HepG2 (cell line): Measurements from ENCODE around the gene NHERF2. TPM values are rescaled to one million over a fixed set of nuclear protein-coding genes. Genes with fewer than 3 reads are reported as not detected.

ENCODE experiments used
- ATAC-seq: fragments of 200-7000 bp; cut with Tn5 transposase; 3 replicates; pipeline ENCODE4 v1.9.1; 2020; ENCODE audit warnings: mild to moderate bottlenecking, moderate library complexity
- BruUV-seq: library from RNA; stranded (reverse); fragments of 400-500 nt; replicated peaks from 2 replicates; lab custom pipeline; 2021; lab: Mats Ljungman, UMichigan
- CTCF ChIA-PET: fragments of 300-600 bp; formaldehyde crosslinking; extraction: SDS; loops from one replicate; lab custom pipeline; 2021; ENCODE audit warnings: low total read pairs, inconsistent platforms, low intra/inter-chr PET ratio; lab: Yijun Ruan, JAX
- POLR2A ChIA-PET: fragments of 350-600 bp; sonication (Branson Sonifier 250); formaldehyde crosslinking; loops from one replicate; lab custom pipeline; 2020; ENCODE audit warnings: antibody characterized with exemption, inconsistent platforms; lab: Yijun Ruan, JAX
- DNase-seq: peaks from one replicate; pipeline ENCODE4 v3.0.0-alpha.2; 2015; ENCODE audit warnings: low spot score
- FAIRE-seq: peaks from 3 replicates; lab custom pipeline; 2011; peaks lifted over from hg19 to GRCh38; lab: Jason Lieb, UNC
- H2AFZ ChIP-seq: one replicate; pipeline ENCODE4 v1.6.1; 2011; ENCODE audit warnings: low read length, inconsistent platforms
- H3K27ac ChIP-seq: fragments of 300-600 bp; 3 replicates; pipeline ENCODE4 v1.8.0; 2011; ENCODE audit warnings: mixed run types, mild to moderate bottlenecking, mixed read lengths, low read length, inconsistent platforms; ENCODE audit not compliant: insufficient read depth; ENCODE audit errors: extremely low read length
- H3K27me3 ChIP-seq, 2 experiments: fragments of 200-600 bp in 1 of 2; 2 replicates in 1 of 2; 3 replicates in 1 of 2; pipeline versions ENCODE4 v1.6.0 to v1.8.0; 2011; ENCODE audit warnings: low read length in 2 of 2, mild to moderate bottlenecking in 2 of 2, moderate library complexity in 2 of 2, inconsistent platforms in 1 of 2; ENCODE audit not compliant: insufficient read depth in 2 of 2, control insufficient read depth in 1 of 2
- H3K36me3 ChIP-seq, 2 experiments: fragments of 200-600 bp in 1 of 2; replicated peaks in 1 of 2; 2 replicates in 1 of 2; 3 replicates in 1 of 2; pipeline versions ENCODE4 v1.5.1 to v1.8.0; 2011; ENCODE audit warnings: low read length in 2 of 2, inconsistent platforms in 1 of 2; ENCODE audit not compliant: insufficient read depth in 2 of 2, control insufficient read depth in 1 of 2
- H3K4me1 ChIP-seq: 2 replicates; pipeline ENCODE4 v1.5.1; 2012; ENCODE audit warnings: low read length, inconsistent platforms; ENCODE audit not compliant: insufficient read depth
- H3K4me2 ChIP-seq: 2 replicates; pipeline ENCODE4 v1.6.0; 2011; ENCODE audit warnings: low read depth, low read length, inconsistent platforms
- H3K4me3 ChIP-seq, 3 experiments: fragments of 200-600 bp in 1 of 3; sonication (generic), shearing (Covaris generic) in 1 of 3; replicated peaks in 1 of 3; 2 replicates each; pipeline ENCODE4 v1.5.1; 2011 to 2016; ENCODE audit warnings: low read length in 3 of 3, inconsistent platforms in 2 of 3, low read depth in 2 of 3, mild to moderate bottlenecking in 2 of 3, control low read depth in 1 of 3, mixed read lengths in 1 of 3; ENCODE audit not compliant: insufficient read depth in 1 of 3
- H3K79me2 ChIP-seq: one replicate; pipeline ENCODE4 v1.6.1; 2011; ENCODE audit warnings: low read length, inconsistent platforms; ENCODE audit not compliant: insufficient read depth
- H3K9ac ChIP-seq: 2 replicates; pipeline ENCODE4 v1.6.0; 2011; ENCODE audit warnings: mild to moderate bottlenecking, low read depth, low read length, inconsistent platforms; ENCODE audit not compliant: insufficient read depth
- H3K9me3 ChIP-seq: 2 replicates; pipeline ENCODE4 v1.5.1; 2012; ENCODE audit warnings: mild to moderate bottlenecking, low read length
- H4K20me1 ChIP-seq: 2 replicates; pipeline ENCODE4 v1.6.0; 2011; ENCODE audit warnings: inconsistent platforms, mild to moderate bottlenecking, low read length, moderate library complexity; ENCODE audit not compliant: insufficient read depth
- HDAC1 ChIP-seq: sonication (generic); formaldehyde crosslinking; IDR thresholded peaks from 2 replicates; pipeline ENCODE4 v1.5.1; 2020; ENCODE audit warnings: mild to moderate bottlenecking, missing genetic modification reagents
- ISL2 ChIP-seq: sonication (generic); formaldehyde crosslinking; IDR thresholded peaks from 2 replicates; pipeline ENCODE4 v1.5.0; 2020; ENCODE audit warnings: missing genetic modification reagents
- NFE2 ChIP-seq: sonication (generic); formaldehyde crosslinking; IDR thresholded peaks from 2 replicates; pipeline ENCODE4 v1.4.0; 2020; ENCODE audit warnings: missing genetic modification reagents
- PAWR ChIP-seq: sonication (generic); formaldehyde crosslinking; IDR thresholded peaks from 2 replicates; pipeline ENCODE4 v1.4.0; 2020; ENCODE audit warnings: missing genetic modification reagents, mild to moderate bottlenecking, borderline replicate concordance
- RNF2 ChIP-seq: fragments of 450-650 bp; conservative IDR thresholded peaks from 2 replicates; pipeline ENCODE4 v1.6.1; 2016; ENCODE audit warnings: low read depth
- SMAD9 ChIP-seq: sonication (generic); formaldehyde crosslinking; IDR thresholded peaks from 2 replicates; pipeline ENCODE4 v1.5.1; 2020; ENCODE audit warnings: mild to moderate bottlenecking, missing genetic modification reagents
- ZBTB20 ChIP-seq: sonication (generic); formaldehyde crosslinking; IDR thresholded peaks from 2 replicates; pipeline ENCODE4 v1.8.1; 2023; ENCODE audit warnings: missing genetic modification reagents, low read depth, mild to moderate bottlenecking, borderline replicate concordance
- ZFP82 ChIP-seq: sonication (generic); formaldehyde crosslinking; IDR thresholded peaks from 2 replicates; pipeline ENCODE4 v1.5.1; 2020; ENCODE audit warnings: mild to moderate bottlenecking, missing genetic modification reagents, borderline replicate concordance
- ZNF180 ChIP-seq: sonication (generic); formaldehyde crosslinking; IDR thresholded peaks from 2 replicates; pipeline ENCODE4 v1.4.0; 2020; ENCODE audit warnings: low read depth, missing genetic modification reagents, borderline replicate concordance
- ZNF263 ChIP-seq: sonication (generic); formaldehyde crosslinking; IDR thresholded peaks from 2 replicates; pipeline ENCODE4 v1.4.0; 2020; ENCODE audit warnings: missing genetic modification reagents
- WGBS: methylation state at CpG from one replicate; pipeline ENCODE4 v1.1.6; 2017; ENCODE audit warnings: low lambda C conversion rate; 5-methylcytosine and 5-hydroxymethylcytosine counted together
- in situ Hi-C: cut with HindIII; loops from 2 replicates; pipeline ENCODE4 v1.10.0; 2017; ENCODE audit warnings: low pct_unique_long_range_greater_than_20kb; ENCODE audit not compliant: extremely low pct_ligation_motif_present
- intact Hi-C: fragments of 100-400 bp; cut with micrococcal nuclease; formaldehyde crosslinking; loops from one replicate; pipeline ENCODE4 v1.10.0; 2022; ENCODE audit not compliant: unreplicated experiment
- polyA plus RNA-seq, 8 experiments: library from polyadenylated mRNA; depleted of rRNA in 3 of 8; stranded (reverse) in 7 of 8; unstranded in 1 of 8; fragments of >200 nt; fragmentation: Illumina TruSeq in 4 of 8; extraction: Trizol in 4 of 8; gene quantifications; 2 replicates each; pipeline versions ENCODE4 v1.2.1 to v1.2.3, GENCODE V29; 2011 to 2016; ENCODE audit warnings: low read depth in 4 of 8, missing spikeins in 1 of 8, mixed read lengths in 1 of 8; ENCODE audit not compliant: insufficient read depth in 1 of 8
- total RNA-seq, 5 experiments: library from RNA; depleted of rRNA; stranded (reverse); fragments of >200 nt; fragmentation: Illumina TruSeq; extraction: Trizol; gene quantifications; 2 replicates each; pipeline ENCODE4 v1.2.3, GENCODE V29; 2016; ENCODE audit warnings: low read depth in 1 of 5
- TF ChIP-seq, protein P1 (sequence below): sonication (generic); formaldehyde crosslinking; IDR thresholded peaks from 2 replicates; pipeline ENCODE4 v1.8.0; 2022; ENCODE audit warnings: missing genetic modification reagents, mild to moderate bottlenecking, inconsistent platforms, borderline replicate concordance
- TF ChIP-seq, protein P2 (sequence below): sonication (generic); formaldehyde crosslinking; IDR thresholded peaks from 2 replicates; pipeline ENCODE4 v1.4.0; 2020; ENCODE audit warnings: missing genetic modification reagents
- TF ChIP-seq, protein P3 (sequence below): sonication (generic); formaldehyde crosslinking; IDR thresholded peaks from 2 replicates; pipeline ENCODE4 v1.5.0; 2020; ENCODE audit warnings: mild to moderate bottlenecking, missing genetic modification reagents
- TF ChIP-seq, protein P4 (sequence below): sonication (generic); formaldehyde crosslinking; IDR thresholded peaks from 2 replicates; pipeline ENCODE4 v1.9.0; 2021; ENCODE audit warnings: missing genetic modification reagents, borderline replicate concordance
- TF ChIP-seq, protein P5 (sequence below): sonication (generic); formaldehyde crosslinking; IDR thresholded peaks from 2 replicates; pipeline ENCODE4 v1.5.0; 2020; ENCODE audit warnings: missing genetic modification reagents
- TF ChIP-seq, protein P6 (sequence below): IDR thresholded peaks from 2 replicates; pipeline ENCODE4 v1.6.1; 2016

NHERF2 gene
- total and polyA plus RNA-seq, 2 of the 13 experiments (the other 11 are each of a cell fraction or from before 2014, with no cell fraction given), result 23.7 to 39.3 TPM

DNA sequence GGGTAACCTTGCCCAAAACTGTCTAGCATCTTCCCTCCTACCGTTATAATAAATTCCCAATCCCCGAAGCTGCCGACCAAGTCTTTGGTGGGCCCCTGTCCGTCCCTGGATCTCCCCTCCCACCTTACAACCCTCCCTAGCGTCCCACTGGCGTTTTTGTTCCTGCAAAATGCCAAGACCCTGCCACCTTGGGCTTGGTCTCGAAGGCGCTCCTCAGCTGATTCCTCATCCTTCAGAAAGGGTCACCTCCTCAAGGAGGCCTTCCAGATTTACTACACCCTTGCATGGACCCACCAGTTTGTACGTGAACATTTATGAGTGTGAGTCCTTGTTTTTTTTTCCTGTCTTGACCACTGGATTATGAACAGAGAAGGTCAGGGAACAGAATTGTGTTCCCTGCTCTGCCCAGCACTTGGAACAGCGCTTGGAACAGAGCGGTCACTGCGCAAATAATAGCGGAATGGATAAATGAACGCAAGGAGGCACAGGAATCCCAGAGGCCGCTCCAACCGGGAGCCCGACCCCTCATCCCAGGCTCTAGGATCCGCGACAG, 43.6 kb upstream of the NHERF2 start:
- Histone ChIP-seq H4K20me1 (no peaks in the 10 kb centered on the region), H3K79me2 (peaks cover 13% of the 10 kb centered on the region), H2AFZ (no peak overlapping the region), H3K4me3 (peak overlapping the region; percentile 65 to 84 (median 81); a peak in 5 of 6 replicates), H3K27me3 (no peaks in the 10 kb centered on the region), H3K4me1 (peaks cover 47% of the 10 kb centered on the region), H3K9me3 (no peaks in the 10 kb centered on the region), H3K27ac (peak overlapping the region; percentile 97), H3K4me2 (peak overlapping the region; percentile 91), H3K36me3 (peaks cover 12 to 21% of the 10 kb centered on the region in 2 experiments; a peak in 4 of 5 replicates), H3K9ac (peak overlapping the region; percentile 64)
- no peak for FAIRE-seq
- intact Hi-C loops (no loop called here), in situ Hi-C loops (no loop called here)
- ChIA-PET POLR2A (interaction anchor here (0.6 to 6.8 kb wide), 4 partner anchors 11 to 757 kb away, joined by 3 to 62 read pairs (median 14); partner anchors contain the start of gene RPS2), CTCF (interaction anchor here (1.2 kb wide), 1 partner anchor 21 kb away, joined by 4 read pairs; no protein-coding TSS in a partner anchor)
- WGBS, result 48% methylated on average over 13 of the region's 19 CpGs
- DNase-seq, result no peak
- no peak for ATAC-seq
- BruUV-seq, result no TSS peak
- TF ChIP-seq NFE2 (CRISPR knock-in tag), result no peak
- TF ChIP-seq, protein P1, sequence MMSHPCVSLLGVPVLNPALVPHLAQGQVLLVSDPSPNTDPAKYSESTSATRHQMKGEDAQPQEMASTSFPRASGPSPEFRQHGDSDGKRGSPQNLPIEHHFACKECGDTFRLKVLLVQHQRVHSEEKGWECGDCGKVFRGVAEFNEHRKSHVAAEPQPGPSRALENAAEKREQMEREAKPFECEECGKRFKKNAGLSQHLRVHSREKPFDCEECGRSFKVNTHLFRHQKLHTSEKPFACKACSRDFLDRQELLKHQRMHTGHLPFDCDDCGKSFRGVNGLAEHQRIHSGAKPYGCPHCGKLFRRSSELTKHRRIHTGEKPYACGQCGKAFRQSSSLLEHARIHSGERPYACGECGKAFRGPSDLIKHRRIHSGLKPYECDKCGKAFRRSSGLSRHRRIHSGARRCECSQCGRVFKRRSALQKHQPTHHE (CRISPR knock-in tag), result no peak
- no peak for TF ChIP-seq ISL2 (CRISPR knock-in tag)
- no peak; the same call in 1 of the 2 replicates for TF ChIP-seq ZFP82 (CRISPR knock-in tag)
- TF ChIP-seq ZNF180 (CRISPR knock-in tag), result no peak
- TF ChIP-seq, protein P2, sequence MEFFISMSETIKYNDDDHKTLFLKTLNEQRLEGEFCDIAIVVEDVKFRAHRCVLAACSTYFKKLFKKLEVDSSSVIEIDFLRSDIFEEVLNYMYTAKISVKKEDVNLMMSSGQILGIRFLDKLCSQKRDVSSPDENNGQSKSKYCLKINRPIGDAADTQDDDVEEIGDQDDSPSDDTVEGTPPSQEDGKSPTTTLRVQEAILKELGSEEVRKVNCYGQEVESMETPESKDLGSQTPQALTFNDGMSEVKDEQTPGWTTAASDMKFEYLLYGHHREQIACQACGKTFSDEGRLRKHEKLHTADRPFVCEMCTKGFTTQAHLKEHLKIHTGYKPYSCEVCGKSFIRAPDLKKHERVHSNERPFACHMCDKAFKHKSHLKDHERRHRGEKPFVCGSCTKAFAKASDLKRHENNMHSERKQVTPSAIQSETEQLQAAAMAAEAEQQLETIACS, result no peak
- no peak for TF ChIP-seq PAWR (CRISPR knock-in tag)
- TF ChIP-seq, protein P3, sequence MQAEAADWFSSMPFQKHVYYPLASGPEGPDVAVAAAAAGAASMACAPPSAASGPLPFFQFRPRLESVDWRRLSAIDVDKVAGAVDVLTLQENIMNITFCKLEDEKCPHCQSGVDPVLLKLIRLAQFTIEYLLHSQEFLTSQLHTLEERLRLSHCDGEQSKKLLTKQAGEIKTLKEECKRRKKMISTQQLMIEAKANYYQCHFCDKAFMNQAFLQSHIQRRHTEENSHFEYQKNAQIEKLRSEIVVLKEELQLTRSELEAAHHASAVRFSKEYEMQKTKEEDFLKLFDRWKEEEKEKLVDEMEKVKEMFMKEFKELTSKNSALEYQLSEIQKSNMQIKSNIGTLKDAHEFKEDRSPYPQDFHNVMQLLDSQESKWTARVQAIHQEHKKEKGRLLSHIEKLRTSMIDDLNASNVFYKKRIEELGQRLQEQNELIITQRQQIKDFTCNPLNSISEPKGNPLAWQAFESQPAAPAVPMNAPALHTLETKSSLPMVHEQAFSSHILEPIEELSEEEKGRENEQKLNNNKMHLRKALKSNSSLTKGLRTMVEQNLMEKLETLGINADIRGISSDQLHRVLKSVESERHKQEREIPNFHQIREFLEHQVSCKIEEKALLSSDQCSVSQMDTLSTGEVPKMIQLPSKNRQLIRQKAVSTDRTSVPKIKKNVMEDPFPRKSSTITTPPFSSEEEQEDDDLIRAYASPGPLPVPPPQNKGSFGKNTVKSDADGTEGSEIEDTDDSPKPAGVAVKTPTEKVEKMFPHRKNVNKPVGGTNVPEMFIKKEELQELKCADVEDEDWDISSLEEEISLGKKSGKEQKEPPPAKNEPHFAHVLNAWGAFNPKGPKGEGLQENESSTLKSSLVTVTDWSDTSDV (CRISPR knock-in tag), result no peak
- TF ChIP-seq, protein P4, sequence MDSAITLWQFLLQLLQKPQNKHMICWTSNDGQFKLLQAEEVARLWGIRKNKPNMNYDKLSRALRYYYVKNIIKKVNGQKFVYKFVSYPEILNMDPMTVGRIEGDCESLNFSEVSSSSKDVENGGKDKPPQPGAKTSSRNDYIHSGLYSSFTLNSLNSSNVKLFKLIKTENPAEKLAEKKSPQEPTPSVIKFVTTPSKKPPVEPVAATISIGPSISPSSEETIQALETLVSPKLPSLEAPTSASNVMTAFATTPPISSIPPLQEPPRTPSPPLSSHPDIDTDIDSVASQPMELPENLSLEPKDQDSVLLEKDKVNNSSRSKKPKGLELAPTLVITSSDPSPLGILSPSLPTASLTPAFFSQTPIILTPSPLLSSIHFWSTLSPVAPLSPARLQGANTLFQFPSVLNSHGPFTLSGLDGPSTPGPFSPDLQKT (CRISPR knock-in tag), result no peak
- no peak for TF ChIP-seq RNF2
- TF ChIP-seq, protein P5, sequence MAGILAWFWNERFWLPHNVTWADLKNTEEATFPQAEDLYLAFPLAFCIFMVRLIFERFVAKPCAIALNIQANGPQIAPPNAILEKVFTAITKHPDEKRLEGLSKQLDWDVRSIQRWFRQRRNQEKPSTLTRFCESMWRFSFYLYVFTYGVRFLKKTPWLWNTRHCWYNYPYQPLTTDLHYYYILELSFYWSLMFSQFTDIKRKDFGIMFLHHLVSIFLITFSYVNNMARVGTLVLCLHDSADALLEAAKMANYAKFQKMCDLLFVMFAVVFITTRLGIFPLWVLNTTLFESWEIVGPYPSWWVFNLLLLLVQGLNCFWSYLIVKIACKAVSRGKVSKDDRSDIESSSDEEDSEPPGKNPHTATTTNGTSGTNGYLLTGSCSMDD (CRISPR knock-in tag), result no peak
- no peak for TF ChIP-seq SMAD9 (CRISPR knock-in tag)
- TF ChIP-seq HDAC1 (CRISPR knock-in tag), result no peak
- TF ChIP-seq ZNF263, result no peak
- TF ChIP-seq, protein P6, sequence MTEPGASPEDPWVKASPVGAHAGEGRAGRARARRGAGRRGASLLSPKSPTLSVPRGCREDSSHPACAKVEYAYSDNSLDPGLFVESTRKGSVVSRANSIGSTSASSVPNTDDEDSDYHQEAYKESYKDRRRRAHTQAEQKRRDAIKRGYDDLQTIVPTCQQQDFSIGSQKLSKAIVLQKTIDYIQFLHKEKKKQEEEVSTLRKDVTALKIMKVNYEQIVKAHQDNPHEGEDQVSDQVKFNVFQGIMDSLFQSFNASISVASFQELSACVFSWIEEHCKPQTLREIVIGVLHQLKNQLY (CRISPR knock-in tag), result no peak
- no peak for TF ChIP-seq ZBTB20 (CRISPR knock-in tag)
